Gastroesophageal sphincter (tissue), 4 donors: Measurements from ENCODE around the gene AGPAT3. TPM values are rescaled to one million over a fixed set of nuclear protein-coding genes. Genes with fewer than 3 reads are reported as not detected.

ENCODE experiments used
- ATAC-seq: fragments of 150-250 bp; one replicate; pipeline ENCODE4 v1.9.1; 2016; ENCODE audit warnings: mild to moderate bottlenecking, moderate library complexity
- H3K27ac ChIP-seq, 4 donors: fragments of 200-600 bp; sonication (generic) in 3 of 4; 1 replicate in 3 of 4; 2 replicates in 1 of 4; pipeline ENCODE4 v1.5.1; 2016 to 2019
- H3K27me3 ChIP-seq: fragments of 200-600 bp; sonication (generic); one replicate; pipeline ENCODE4 v1.5.1; 2019
- H3K36me3 ChIP-seq, 2 donors: fragments of 200-600 bp; sonication (generic); one replicate each; pipeline ENCODE4 v1.5.1; 2019; ENCODE audit warnings: control low read depth in 1 of 2
- H3K4me1 ChIP-seq, 3 donors: fragments of 200-600 bp; sonication (generic); 1 replicate in 2 of 3; 2 replicates in 1 of 3; pipeline ENCODE4 v1.5.1; 2016 to 2019; ENCODE audit warnings: control low read depth in 2 of 3
- H3K4me3 ChIP-seq, 2 donors: fragments of 200-600 bp; sonication (generic); one replicate each; pipeline ENCODE4 v1.5.1; 2019; ENCODE audit warnings: mild to moderate bottlenecking in 1 of 2, moderate library complexity in 1 of 2
- H3K9me3 ChIP-seq, 3 donors: fragments of 200-600 bp; sonication (generic); one replicate each; pipeline ENCODE4 v1.5.1; 2017 to 2019; ENCODE audit warnings: control low read depth in 2 of 3
- EP300 ChIP-seq: sonication (generic); formaldehyde crosslinking; IDR thresholded peaks from one replicate; pipeline ENCODE4 v1.6.1; 2017; ENCODE audit warnings: antibody characterized with exemption, mild to moderate bottlenecking
- POLR2A ChIP-seq, 2 donors: fragments of 450-650 bp; IDR thresholded peaks; one replicate each; pipeline ENCODE4 v1.6.1; 2017; ENCODE audit warnings: antibody characterized with exemption in 2 of 2, mild to moderate bottlenecking in 2 of 2, moderate library complexity in 1 of 2
- POLR2AphosphoS5 ChIP-seq: sonication (generic); formaldehyde crosslinking; IDR thresholded peaks from one replicate; pipeline ENCODE4 v1.6.1; 2017; ENCODE audit warnings: antibody characterized with exemption
- WGBS, 2 donors: methylation state at CpG; one replicate each; pipeline ENCODE4 v1.1.5; 2018; ENCODE audit warnings: low coverage in 1 of 2; 5-methylcytosine and 5-hydroxymethylcytosine counted together
- total RNA-seq, 4 donors: library from RNA; depleted of rRNA; stranded (reverse); fragments of >200 nt; gene quantifications; one replicate each; pipeline ENCODE4 v1.1.0, GENCODE V29; 2016
- TF ChIP-seq, protein P1 (sequence below), 4 experiments: fragments of 200-600 bp in 2 of 4; fragments of 450-650 bp in 2 of 4; sonication (generic) in 1 of 4; IDR thresholded peaks; one replicate each; pipeline ENCODE4 v1.5.1; 2017 to 2019; ENCODE audit warnings: antibody characterized with exemption in 4 of 4, mild to moderate bottlenecking in 2 of 4, moderate library complexity in 2 of 4

AGPAT3 gene
- total RNA-seq, 4 donors from 2014 or later, result 27.1 to 46.9 (median 32.2) TPM

DNA sequence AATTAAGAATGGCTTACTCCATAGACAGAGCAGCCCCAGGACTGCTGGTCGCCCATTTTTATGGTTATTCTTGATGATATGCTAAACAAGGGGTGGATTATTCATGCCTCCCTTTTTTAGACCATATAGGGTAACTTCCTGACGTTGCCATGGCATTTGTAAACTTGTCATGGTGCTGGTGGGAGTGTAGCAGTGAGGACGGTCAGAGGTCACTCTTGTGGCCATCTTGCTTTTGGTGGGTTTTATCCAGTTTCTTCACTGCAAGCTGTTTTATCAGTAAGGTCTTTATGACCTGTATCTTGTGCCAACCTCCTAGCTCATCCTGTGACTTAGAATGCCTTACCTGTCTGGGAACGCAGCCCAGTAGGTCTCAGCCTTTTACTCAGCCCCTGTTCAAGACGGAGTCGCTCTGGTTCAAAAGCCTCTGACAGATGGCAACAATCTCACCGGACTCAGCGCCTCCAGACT lies 5.2 kb upstream of the AGPAT3 start:
- Histone ChIP-seq H3K4me3 (no peak overlapping the region), H3K4me1 (peaks cover 0 to 34% (median 9%) of the 10 kb centered on the region in 3 donors), H3K36me3 (no peaks in the 10 kb centered on the region), H3K27me3 (no peaks in the 10 kb centered on the region), H3K9me3 (no peaks in the 10 kb centered on the region), H3K27ac (peak overlapping the region in 3 of 4 donors; percentile 76 to 80 (median 77))
- WGBS, 2 donors, result 39 to 53% methylated on average over 7 to 8 of the region's 8 CpGs
- ATAC-seq, result no peak
- TF ChIP-seq POLR2AphosphoS5, result no peak
- TF ChIP-seq EP300, result no peak

DNA sequence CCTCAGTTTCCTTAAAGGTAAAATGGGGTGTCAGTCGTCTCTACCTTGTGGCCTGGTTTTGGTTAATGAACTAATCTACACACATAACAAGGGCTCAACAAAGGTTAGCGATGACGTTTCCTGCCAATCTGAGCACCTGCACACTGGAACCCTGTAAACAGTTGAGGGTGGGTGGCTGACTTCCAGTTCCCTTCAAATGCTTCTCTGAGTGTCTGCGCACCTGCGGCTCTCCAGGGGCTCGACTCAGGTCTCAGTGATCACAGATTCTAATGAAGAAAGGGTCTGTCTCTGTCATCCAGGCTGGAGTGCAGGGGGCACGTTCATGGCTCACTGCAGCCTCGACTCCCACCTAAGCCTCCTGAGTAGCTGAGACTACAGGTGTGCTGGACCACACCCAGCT lies 3.3 kb upstream of the AGPAT3 start:
- no peaks in the 10 kb centered on the region for H3K36me3 ChIP-seq
- peak overlapping the region in 1 of 4 donors; percentile 80 for H3K27ac ChIP-seq
- no peak for ATAC-seq
- TF ChIP-seq POLR2A (IDR thresholded peaks at IDR 0.05) (no peak), EP300 (no peak), POLR2AphosphoS5 (no peak)
- TF ChIP-seq, protein P1, sequence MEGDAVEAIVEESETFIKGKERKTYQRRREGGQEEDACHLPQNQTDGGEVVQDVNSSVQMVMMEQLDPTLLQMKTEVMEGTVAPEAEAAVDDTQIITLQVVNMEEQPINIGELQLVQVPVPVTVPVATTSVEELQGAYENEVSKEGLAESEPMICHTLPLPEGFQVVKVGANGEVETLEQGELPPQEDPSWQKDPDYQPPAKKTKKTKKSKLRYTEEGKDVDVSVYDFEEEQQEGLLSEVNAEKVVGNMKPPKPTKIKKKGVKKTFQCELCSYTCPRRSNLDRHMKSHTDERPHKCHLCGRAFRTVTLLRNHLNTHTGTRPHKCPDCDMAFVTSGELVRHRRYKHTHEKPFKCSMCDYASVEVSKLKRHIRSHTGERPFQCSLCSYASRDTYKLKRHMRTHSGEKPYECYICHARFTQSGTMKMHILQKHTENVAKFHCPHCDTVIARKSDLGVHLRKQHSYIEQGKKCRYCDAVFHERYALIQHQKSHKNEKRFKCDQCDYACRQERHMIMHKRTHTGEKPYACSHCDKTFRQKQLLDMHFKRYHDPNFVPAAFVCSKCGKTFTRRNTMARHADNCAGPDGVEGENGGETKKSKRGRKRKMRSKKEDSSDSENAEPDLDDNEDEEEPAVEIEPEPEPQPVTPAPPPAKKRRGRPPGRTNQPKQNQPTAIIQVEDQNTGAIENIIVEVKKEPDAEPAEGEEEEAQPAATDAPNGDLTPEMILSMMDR (IDR thresholded peaks at IDR 0.05), result no peak
- H3K4me3 ChIP-seq, result no peak overlapping the region
- 100% methylated on average over 1 of the region's 8 CpGs; no CpG with 5 or more reads in 1 of the 2 donors for WGBS, 2 donors
- H3K27me3 ChIP-seq, result no peaks in the 10 kb centered on the region
- peaks cover 0 to 40% (median 12%) of the 10 kb centered on the region in 3 donors for H3K4me1 ChIP-seq
- no peaks in the 10 kb centered on the region for H3K9me3 ChIP-seq

DNA sequence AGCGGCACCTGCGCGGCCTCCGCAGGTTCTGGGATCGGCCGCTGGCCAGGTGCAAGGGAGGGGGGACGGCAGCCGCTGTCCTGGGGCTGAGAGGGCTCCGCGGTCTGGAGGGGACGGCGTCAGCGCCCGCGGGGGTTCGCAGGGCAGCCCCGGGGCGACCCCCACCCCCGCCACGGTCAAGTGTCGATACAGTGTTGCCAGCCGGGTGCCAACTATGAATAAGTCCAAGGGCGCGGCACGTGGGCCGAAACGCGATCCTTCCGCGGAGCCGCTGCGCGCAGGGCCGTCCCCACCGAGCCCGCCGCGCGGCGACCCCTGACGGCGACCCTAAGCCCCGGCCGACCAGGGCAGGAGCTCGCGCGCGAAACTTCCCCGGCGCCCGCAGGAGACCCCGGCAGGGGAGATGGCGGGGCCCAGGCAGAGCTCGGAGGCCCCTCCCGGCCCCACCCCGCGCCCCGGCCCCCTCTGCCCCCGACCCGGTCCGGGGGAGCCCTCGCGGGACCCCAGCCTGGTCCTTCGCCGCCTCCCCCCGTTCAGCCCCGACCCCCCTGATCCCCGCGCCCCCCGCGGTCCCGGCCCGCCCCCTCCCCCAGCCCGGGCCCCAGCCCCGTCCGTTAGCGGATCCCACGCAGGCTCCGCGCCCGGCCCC lies 586 bp upstream of the AGPAT3 start:
- Histone ChIP-seq H3K27ac (peak overlapping the region; percentile 43 to 95 (median 94)), H3K4me1 (peaks cover 0 to 62% (median 20%) of the 10 kb centered on the region in 3 donors), H3K4me3 (peak overlapping the region; percentile 71 to 95), H3K9me3 (no peaks in the 10 kb centered on the region), H3K27me3 (no peaks in the 10 kb centered on the region), H3K36me3 (no peaks in the 10 kb centered on the region)
- no peak for TF ChIP-seq EP300
- peak in 1 of 2 donors; percentile 29 for TF ChIP-seq POLR2A (IDR thresholded peaks at IDR 0.05)
- peak; percentile 30 for ATAC-seq
- 0% methylated on average over 5 of the region's 81 CpGs; no CpG with 5 or more reads in 1 of the 2 donors for WGBS, 2 donors

DNA sequence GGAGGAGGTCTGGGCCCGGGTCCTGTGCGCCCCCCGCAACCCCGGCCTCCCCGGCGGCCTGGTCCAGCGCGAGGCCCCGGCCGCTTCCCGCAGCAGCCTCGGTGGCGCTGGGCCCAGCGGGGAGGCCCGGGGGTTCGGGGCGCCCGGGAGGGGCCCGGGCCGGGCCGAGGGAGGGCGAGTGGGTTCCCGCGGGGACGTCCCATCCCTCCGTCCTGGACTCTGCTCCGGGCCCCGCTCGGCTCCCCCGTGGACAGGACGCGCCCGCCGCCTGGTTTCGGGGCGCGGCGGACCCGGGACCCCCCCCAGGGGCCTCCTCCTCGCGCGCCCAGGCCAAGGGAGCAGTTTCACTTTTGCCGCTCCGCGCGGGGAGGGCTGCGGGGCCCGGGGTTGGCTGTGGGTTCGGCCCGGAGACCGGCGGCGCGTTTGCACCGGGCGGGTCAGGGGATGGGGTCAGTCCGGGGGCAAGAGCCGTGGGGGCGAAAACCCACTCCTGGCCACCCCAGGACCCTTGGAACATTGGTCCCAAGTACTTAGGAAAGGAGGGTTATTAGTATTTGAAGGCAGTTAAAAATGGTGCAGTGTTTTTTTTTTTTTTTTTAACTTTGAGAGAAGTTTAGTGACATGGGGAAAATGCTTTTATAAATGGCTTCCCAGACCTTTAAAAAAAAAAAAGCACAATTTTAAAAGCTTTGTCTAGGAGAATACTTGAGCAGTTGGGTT lies 677 bp downstream of the AGPAT3 start:
- peaks cover 0 to 3% of the 10 kb centered on the region in 2 donors for H3K36me3 ChIP-seq
- ATAC-seq, result peak; percentile 49
- peak overlapping the region; percentile 71 to 95 for H3K4me3 ChIP-seq
- 0% methylated on average over 2 to 4 of the region's 59 CpGs for WGBS, 2 donors
- peak overlapping the region; percentile 62 to 95 (median 94) for H3K27ac ChIP-seq
- H3K27me3 ChIP-seq, result no peaks in the 10 kb centered on the region
- H3K9me3 ChIP-seq, result no peaks in the 10 kb centered on the region
- H3K4me1 ChIP-seq, result peaks cover 0 to 59% (median 12%) of the 10 kb centered on the region in 3 donors
- TF ChIP-seq POLR2AphosphoS5 (no peak), POLR2A (IDR thresholded peaks at IDR 0.05) (no peak), EP300 (no peak)
- TF ChIP-seq, protein P1 (IDR thresholded peaks at IDR 0.05), result no peak

DNA sequence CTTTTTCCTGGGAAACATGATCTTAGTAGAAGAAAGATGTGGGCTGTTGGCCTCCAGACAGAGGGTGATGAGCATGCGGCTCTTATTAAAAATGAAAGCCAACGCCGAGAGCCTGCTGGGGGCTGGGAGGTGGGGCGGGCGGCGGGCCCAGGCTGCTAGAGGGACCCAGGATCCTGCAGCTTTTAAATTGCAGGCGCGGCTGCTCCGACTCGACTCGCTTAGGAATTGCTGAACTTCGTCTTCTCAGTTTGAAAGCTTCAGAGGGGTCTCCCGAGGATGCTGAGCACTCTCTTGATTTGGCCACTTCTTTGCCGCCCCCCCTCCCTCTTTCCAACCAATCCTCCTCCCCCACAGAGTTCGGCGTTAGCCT lies 1.2 kb downstream of the AGPAT3 start:
- H3K27ac ChIP-seq, result peak overlapping the region; percentile 62 to 95 (median 94)
- no peak for ATAC-seq
- 0% methylated on average over 12 to 14 of the region's 16 CpGs for WGBS, 2 donors
- no peak for TF ChIP-seq EP300
- TF ChIP-seq POLR2AphosphoS5, result no peak
- H3K27me3 ChIP-seq, result no peaks in the 10 kb centered on the region
- H3K4me3 ChIP-seq, result peak overlapping the region; percentile 71 to 95
- peaks cover 0 to 59% (median 11%) of the 10 kb centered on the region in 3 donors for H3K4me1 ChIP-seq
- H3K9me3 ChIP-seq, result no peaks in the 10 kb centered on the region
- H3K36me3 ChIP-seq, result peaks cover 0 to 3% of the 10 kb centered on the region in 2 donors

DNA sequence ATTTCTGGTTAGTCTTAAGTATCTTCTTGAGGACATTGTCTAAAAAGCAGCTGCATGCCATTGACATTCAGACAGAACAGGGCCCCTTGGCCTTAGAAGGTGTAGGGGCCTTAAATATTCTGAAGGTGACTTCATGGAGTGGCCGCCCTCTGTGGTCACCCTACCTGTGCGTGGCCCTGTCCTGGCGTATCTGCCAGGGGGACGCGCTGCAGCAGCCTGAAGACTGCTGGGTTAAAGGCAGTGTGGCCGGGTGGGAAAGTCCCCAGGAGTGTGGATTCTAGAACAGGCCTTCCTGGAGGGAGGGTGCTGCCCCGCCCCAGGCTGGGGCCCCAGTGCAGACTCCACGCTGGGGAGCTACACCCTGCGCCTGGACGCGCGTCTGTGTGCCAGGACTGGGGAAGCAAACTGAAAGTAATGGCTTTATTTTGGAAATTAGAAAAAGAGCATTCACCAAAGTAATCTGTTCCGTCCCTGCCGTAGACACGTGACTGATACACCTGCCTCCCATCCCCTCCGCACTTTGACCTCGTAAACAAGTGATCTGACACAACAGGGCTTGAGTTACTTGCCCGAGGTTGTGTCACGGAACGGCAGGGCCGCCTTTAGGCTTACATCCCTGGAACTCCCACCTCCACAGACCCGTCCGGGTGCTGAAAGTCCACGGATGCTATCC lies 1.8 kb downstream of the AGPAT3 start:
- TF ChIP-seq POLR2A (IDR thresholded peaks at IDR 0.05), result no peak
- no peak for TF ChIP-seq EP300
- TF ChIP-seq POLR2AphosphoS5, result no peak
- TF ChIP-seq, protein P1 (IDR thresholded peaks at IDR 0.05), result no peak
- Histone ChIP-seq H3K27ac (peak overlapping the region in 3 of 4 donors; percentile 93 to 95 (median 94)), H3K36me3 (peaks cover 0 to 3% of the 10 kb centered on the region in 2 donors), H3K4me3 (peak overlapping the region; percentile 71 to 95), H3K27me3 (no peaks in the 10 kb centered on the region), H3K4me1 (peaks cover 0 to 56% (median 11%) of the 10 kb centered on the region in 3 donors), H3K9me3 (no peaks in the 10 kb centered on the region)
- WGBS, 2 donors, result 49 to 63% methylated on average over 7 to 14 of the region's 24 CpGs
- no peak for ATAC-seq
